GM21786 (cell line): ENCODE results near the gene ARAP1.

ENCODE experiments used
- ATAC-seq: cut with Tn5 transposase; IDR thresholded peaks from one replicate; pipeline ENCODE4 v1.9.1; 2021; ENCODE audit not compliant: unreplicated experiment

The ARAP1 gene

DNA sequence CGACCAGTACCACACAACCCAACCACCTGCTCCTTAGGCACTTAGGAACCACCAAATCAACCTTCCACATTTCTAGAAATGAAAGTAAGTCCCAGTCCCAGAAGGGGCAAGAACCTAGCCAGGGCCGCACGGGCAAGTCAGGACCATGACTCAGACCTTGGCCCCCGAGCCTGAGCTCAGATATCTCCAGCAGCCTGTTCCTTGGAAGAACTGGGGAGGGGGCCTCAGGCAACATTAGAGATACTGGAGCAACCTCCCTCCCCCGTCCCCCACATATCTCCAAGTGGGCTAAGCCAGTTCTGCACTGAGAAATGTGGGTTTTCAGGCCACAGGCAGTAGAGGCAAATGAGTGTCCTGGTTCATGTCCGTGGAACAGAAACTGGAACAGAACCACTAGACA, 7.7 kb downstream of the ARAP1 start:
- no peak for ATAC-seq

DNA sequence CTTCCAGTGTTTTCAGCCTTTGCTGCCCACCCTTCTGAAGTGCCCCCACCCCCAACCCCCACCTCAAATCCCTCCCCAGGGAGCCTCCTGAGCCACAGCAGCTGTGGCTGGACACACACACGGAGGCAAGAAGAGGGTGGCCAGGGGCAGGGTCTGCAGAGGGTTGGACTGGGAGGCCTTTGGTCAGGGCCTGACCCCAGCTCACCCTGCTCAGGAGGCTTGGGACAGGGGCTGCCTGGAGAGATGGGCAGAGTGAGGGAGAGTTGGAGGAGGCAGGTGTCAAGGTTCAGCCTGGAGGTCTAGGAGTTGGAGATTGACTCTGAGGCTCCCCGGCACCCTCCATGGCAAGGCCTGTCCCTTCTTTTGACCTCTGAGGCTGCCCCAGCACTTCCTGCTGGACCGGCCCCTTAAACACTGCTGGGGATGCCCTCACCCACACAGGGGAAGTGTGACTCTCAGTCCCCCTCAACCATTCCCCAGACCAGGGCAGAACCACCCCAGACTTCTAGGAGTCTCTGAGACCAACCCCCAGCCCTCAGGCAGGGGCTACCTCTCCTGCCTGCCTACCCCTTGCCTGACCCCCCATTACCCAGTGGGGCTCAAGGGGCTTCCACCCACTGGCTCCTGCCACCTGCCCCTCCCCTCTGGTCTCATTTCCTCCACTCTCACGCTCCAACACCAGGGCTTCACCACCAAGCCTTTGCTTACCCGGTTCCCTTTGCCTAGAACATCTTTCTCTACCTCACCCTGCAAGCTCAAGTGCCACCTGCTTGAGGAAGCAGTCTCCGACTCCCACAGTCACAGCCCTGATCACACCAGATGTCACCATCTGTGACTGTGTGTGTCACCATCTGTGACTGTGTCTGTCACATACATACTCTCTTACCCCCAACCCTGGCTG, 8.6 kb downstream of the ARAP1 start:
- ATAC-seq, result no peak

DNA sequence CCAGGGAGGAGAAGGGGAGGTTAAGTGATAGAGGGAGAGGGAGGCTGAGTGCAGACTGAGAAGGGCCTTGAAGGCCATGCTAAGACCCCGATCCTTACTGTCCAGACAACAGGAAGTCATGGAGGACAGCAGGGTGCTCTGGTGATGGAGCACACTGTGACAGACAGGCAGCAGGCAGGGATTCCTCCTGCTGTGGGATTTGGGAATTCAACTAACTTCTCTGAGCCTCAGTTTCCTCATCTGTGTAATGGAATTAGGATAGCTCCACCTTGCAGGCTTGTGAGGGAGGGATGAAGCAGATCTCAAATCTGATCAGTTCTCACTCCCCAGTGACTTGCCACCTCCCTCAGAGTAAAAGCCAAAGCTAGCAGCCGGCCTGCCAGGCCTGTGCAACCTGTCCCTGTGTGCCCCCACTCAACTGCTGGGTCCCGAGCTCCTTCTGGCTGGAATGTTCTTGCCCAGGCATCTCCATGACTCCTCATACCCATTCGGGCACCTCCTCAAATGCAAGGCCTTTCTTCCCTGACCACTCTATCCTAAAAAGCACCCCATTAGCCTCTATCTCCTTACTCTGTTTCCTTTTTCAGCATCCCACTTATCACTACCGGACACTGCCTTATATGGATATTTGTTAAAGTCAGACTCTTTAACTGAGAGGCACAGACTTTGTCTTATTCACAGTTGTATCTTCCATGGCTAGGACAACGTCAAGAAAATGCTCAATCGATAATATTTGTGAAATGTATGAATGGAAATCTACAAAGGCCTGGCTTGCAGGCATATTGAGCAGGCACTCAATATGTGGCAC, 9.5 kb downstream of the ARAP1 start:
- ATAC-seq, result no peak

DNA sequence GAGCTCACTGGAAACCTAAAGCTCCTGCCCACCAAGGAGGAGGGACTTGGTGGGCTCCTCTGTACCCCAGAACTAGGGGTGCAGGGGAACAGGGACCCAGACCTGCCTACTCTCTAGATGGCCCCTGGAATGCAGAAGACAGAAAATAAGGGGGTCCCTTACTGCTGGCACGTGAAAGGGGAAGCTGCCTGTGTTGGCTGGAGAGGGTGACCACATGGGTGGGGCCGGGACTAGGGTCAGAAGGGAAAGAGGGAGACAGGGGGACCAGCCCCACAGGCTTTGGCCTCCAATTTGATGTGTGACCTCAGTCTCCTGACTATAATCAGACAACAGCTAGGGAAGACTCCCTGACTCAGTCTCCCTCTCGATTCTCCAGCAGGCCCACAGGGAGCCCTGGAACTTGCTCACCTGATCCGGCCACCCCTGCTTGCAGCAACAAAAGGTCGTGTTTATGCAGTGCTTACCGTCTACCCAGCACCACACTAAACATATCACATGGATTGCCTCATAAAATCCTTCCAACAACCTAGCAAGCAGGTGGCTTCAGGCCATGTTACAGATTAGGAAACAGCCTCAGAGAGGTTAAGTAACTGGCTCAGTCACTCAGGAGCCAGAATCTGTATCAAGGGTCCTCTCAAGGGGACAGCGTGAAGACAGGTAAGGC, 10.2 kb downstream of the ARAP1 start:
- ATAC-seq, result no peak

DNA sequence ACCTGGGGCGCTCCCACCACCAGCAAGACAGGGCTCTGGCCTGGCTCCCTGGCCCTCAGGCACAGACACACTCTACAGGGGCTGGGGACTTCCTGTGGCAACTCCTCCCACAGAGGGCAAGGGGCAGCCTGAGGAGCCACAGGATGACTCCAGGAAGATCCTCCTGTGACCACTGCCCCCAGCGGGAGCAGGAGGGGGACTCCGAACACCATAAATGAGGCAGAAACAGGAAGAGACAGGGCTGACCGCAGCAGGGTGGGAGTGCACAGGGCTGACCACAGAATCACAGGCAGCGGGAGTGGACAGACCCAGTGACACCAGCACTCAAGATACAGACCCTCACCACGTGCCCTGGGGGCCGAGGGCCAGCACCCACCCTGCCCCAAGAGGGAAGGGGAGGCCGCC, 10.8 kb downstream of the ARAP1 start:
- ATAC-seq, result no peak

DNA sequence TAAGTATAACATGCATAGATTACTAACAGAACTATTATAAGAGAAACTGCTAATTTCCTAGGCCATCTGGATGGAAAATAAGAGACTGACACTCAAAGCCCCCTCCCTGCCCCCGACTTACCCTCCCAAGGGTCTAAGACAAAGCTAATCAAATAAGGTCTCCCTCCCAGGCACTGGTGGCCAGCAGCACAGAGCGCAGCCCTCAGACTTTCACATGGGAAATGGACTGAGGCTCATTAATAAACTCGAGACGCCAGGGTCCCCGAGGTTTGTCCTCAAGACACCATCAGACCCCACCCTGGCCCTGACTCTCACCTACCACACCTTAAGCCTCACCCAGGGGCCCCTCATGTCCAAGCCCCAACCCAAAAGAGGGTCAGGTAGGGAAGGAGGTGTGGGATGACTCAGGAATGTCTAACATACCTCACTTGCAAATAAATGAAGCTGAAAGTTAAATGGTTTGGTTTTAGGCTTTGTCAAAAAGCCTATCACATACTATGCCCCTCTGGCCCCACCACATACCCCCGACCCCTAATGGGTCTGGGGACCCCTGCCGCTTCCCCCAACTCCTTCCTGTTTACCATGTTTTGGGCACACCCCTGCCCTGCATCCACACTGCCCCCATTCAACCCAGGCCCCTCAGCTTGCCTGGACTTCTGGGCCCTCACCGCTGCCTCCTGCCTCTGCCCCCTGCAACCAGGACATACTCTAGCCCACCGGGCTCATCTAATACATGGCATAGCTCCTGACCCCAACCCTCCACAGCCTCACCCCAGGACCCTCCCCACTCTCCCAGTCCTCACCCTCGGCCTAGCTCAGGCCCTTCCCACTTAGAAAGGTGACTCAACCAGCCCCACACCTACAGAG, 11.4 kb downstream of the ARAP1 start:
- ATAC-seq, result no peak

DNA sequence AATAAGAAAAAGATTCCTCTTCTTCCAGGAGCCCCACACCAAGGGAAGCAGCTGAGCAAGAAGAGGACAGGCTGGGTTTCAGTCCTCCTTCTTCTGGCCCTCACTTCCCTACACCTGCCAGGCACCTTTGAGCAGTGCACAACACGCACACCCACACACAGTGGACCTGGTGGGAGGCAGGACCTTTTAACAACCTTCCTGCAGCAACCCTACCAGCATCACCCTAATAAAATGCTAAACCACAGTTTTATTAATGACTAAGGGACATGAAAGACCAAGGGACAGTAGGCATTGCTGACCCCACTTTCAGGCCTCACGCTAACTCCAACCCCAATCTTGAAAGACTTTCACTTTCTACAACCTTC, 12.2 kb downstream of the ARAP1 start:
- ATAC-seq, result no peak

DNA sequence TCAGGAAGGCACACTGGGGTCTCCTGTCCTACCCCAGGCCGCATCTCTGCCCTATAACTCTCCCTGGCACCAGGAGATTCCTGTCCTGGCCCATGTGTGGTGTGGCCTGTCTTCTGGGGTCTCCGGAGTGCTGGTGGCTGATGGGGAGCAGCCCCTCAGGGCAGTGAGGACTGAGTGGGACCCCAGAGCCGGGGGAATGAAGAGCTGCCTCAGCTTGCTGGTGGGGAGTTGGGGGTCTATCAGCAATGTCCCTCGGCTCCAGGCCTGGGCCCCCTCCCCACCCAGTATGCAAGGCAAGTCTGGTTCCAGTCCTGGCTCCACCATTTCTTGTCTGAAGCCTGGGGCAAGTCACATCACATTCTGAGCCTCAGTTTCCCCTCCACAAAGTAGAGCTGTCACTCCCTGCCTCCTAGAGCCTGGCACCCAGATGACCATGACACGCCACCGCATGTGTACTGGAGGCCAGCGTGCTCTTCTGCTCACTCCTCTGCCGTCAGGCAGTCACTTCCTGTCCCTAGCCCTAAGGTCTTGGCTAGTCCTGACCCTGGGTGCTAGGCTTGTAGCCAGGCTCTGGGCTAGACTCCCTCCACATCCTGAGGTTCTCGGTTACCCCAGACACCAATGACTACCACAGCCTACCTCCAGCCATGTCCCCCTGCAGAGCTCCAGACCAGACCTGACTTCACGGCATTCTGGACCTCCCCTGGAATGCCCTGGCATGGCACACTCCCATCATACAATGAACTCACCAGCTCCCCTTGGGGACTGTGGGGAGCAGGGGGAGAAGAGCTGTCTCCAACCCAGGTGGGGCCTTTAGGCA, 12.8 kb downstream of the ARAP1 start:
- no peak for ATAC-seq

DNA sequence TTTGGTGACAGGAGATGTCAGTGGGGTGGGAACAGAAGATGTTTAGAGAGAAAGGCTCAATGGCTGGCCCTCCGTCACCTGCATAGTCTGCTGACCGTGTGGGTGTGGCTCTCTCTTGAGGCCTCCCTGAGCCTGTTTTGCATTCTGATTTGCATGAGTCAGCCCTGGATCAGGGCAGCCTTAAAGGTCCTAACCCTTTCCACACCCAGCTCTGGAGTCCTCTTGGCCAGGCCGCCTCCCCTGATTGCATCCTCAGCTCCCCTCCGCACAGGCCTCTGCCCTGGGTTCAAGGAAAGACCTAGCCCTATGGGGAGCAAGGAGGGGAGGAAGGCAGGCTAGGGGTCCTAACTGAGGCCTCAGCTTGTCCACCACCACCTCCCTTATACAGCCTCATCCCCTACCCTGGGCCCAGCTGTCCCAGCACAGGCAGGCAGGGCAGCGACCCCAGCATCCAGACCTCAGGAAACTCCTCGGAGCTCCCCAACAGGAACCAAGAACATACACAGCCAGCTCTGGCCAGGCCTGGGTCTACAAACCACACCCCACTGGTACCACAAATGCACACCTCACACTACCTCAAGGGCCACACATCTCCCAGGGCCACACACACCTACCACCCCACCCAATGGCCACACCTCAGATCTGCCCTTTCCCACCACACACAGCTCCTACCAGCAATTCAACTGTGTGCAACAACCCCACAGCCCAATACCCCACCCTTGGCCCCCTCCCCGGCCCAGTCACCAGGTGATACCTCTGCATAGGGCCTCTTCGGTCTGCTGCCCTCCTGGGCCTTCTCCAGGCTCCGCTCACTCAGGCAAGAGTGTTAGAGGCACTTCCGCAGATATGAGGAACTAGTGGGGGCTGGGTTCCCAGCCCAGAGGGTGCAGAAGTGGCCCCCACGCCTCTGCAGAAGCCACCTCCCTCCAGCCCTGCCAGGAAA, 13.7 kb downstream of the ARAP1 start:
- peak; percentile 35 for ATAC-seq

DNA sequence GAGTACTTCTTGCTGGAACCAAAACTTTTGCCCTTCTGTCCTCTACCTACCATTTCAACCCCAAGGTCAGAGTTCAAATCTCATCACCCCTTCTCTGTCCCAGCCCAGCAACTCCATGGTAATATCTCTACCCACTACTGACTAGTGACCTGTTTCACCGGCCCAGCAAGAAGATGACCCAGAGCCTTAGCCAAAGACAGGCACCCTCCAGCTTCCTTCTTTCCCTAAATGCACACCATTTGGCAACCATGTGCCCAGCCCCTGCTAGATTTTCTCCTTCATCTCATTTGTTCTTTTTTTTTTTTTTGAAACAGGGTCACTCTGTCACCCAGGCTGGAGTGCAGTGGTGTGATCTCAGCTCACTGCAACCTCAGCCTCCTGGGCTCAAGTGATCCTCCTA, 14.9 kb downstream of the ARAP1 start:
- no peak for ATAC-seq

DNA sequence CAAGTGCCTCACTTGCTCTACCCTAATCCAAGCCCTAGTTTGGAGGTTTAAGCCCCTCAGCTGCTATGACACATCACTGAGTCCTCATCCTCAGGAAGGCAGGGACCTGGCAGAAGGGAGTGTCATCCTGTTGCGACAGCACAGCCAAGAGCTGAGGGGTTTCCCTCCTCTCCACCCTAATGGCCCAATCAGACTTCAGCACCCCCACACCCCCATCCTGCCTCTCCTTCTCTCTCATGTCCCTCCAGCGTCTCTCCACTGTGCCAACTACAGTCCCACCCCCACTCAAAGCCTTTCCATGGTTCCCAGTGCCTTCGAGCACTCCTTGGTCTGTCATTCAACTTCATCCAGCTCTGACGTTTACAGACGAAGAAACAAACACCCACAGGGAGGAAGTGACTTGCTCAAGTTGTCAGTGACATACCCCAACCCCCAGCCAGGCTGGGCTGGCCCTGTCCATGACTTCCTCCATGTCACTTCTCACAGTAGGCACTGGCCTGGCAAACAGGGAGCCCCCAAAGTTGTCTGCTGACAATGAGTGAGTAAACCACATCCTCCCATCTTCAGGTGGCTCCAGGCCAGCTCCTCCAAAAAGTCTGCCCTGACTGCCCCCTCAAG, 15.6 kb downstream of the ARAP1 start:
- no peak for ATAC-seq

DNA sequence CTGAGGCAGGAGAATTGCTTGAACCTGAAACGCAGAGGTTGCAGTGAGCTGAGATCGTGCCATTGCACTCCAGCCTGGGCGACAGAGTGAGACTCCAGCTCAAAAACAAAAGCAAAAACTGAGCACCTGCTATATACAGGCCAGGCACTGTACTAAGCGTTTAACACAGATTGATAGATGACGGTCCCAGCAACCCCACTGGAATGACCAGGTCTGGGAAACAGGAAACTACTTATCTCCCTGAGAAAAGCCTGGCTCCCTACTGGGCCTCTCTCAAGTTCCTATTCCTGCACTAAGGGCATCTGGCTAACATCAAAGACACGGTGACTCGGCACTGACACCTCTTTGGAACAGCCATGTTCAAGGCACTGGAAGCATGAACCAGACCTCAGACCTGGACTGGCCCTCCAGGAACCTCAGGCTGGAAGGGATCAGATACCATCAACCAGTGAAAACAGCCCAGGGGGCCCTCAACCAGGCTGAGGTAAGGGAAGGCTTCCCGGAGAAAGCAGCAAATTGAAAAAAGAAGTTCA, 16.6 kb downstream of the ARAP1 start:
- ATAC-seq, result no peak

DNA sequence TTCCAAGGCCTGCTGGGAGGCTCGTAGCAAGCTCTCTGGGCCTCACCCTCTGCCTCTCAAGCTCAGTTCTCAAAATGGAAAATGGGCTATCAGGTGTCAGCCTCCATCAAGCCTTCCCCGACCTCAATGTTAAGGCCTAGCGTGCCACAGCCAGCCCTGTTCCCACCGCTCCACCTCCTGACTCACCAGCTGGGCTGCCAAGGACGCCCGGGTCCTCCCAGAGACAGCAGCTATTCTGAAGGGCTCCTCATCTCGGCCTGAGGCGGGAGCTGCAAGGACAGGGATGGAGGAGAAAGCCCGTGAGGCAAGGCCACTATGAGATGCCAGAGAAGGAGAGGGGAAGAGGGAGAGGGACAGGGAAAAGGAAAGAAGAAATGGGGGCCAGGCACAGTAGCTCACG, 19.9 kb downstream of the ARAP1 start:
- ATAC-seq, result no peak

DNA sequence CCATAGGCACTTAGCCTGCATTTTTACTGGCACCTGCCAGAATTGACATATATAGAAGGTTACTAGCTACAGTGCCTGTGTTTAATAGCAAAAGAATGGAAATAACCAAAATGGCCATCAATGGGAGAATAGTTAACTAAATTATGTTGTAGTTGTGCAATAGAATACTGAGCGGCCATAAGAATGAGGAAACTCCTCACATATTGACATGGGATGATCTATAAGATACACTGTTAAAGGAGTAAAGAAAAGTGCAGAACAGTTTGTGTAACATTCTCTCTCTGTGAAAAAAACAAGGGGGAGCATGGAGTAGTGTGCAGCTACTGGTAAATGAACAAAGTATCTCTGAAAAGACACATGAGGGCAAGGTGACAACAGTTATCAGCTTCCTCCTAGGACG, 21.5 kb downstream of the ARAP1 start:
- no peak for ATAC-seq

DNA sequence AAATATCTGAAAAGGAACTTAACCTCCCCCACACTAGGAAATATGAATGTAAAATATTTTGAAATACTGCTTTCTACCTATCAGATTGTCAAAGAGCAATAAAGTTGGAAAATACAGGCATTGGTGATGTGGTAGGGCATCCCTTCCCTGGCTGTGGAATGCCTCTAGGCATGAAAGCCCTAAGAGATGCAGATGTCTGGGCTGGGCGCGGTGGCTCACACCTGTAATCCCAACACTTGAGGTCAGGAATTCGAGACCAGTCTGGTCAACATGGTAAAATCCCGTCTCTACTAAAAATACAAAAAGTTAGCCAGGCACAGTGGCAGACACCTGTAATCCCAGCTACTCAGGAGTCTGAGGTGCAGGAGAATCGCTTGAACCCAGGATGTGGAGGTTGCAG, 22.0 kb downstream of the ARAP1 start:
- no peak for ATAC-seq

DNA sequence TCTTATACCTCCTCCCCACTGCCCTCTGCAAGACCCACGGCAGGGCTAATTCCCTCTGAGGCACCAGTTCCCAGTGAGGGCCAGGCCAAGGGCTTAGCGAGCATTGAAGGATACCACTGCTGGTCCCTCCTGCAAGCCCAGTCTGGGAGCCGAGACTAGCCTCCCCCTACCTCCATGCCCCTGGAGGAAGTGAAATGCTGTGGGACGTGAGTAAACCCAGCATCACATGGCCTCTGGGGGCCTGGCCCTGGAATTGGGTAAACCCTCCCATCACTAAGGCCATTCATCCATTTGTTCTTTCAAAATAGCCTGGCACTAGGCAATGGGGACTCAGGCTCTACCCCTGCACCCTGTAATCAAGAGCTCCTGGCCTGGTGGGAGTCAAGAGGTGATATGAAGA, 24.7 kb downstream of the ARAP1 start:
- ATAC-seq, result no peak

DNA sequence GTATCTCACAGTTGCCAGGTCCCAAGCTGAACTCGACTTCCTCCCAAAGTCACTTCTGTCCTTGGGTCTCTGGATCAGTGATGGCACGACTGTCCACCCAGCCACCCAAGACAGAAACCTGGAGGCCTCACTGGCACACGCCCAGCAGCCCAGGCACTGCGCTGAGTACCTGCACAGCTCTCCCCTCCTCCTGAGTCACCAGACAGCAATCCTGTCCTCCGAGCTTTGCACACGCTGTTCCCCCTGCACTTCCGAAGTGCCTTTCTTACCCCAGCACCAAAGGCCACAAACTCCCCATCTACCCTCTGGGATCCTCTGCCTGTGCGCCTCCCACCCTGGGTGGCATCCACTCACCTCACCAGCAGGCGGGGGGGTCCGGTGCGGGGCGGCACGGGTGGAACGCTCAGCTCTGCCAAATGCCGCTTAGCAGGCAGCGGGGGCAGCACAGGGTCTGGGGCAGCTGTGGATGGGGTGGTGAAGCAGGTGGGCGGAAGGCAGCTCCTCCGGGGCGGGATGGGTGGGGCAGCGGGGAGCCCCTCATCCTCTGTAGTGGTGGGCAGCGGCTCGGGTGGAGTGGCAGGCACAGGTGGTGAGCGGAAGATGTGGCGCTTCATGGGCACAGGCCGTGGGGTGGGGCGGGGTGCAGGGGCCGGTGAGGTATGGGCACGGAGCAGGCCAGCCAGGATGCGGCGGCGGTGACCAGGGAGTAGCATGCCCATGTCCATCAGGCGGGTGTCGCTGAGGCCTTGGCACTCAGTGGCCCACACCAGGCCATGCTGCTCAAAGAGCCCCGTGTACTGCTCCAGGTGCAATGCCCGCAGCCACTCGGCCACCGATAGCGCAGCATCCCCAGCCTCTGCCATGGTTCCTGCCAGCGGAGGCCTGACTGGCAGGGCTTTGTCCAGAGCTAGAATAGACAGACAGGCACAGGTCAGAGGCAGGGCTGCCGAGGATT, 25.7 kb downstream of the ARAP1 start:
- ATAC-seq, result no peak
